GM12892 (cell line): ENCODE results near the gene SDK1.

Source experiments
- POLR2A ChIP-seq: IDR thresholded peaks from 2 replicates; pipeline ENCODE4 v1.6.1; 2011; ENCODE audit warnings: low read depth, low read length, control low read depth
- POLR2AphosphoS5 ChIP-seq: IDR thresholded peaks from 2 replicates; pipeline ENCODE4 v1.6.1; 2011; ENCODE audit warnings: low read depth, low read length, control low read depth

DNA sequence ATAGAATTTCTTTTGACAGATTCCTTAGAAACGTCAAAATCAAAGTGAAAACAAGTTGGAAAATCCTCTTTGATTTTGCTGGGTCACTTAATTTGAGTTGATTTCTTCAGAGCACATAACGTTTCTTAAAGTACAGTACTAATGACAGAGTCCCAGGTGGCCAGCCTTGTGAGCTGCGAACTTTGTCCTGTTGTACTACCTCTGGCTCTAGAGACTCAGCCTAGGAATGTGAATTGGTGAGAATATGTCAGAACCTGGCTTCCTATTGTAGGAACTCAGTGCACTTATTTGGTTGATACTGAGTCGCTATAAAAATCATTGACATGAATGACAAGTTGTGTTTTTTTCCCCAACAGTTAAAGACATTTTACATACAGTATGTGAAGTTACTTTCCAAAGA is 20.2 kb downstream of the SDK1 start:
- TF ChIP-seq POLR2A (no peak), POLR2AphosphoS5 (no peak)
